Psoas muscle (tissue), 8 donors: Measurements from ENCODE around the gene SEC23B. TPM values are rescaled to one million over a fixed set of nuclear protein-coding genes. Genes with fewer than 3 reads are reported as not detected.

Experiments used
- ATAC-seq, 4 donors: fragments of 200-7000 bp; cut with Tn5 transposase; one replicate each; pipeline ENCODE4 v1.9.1; 2020; ENCODE audit warnings: moderate library complexity in 3 of 4, mild to moderate bottlenecking in 2 of 4
- DNase-seq, 2 donors: peaks; one replicate each; pipeline ENCODE4 v3.0.0-alpha.2; 2020
- H3K27ac ChIP-seq: fragments of 200-600 bp; one replicate; pipeline ENCODE4 v1.8.0; 2022
- H3K27me3 ChIP-seq, 3 donors: fragments of 200-600 bp in 1 of 3; one replicate each; pipeline versions ENCODE4 v1.6.1 to v1.8.0; 2013 to 2022; ENCODE audit warnings: low read length in 2 of 3, mild to moderate bottlenecking in 2 of 3, moderate library complexity in 1 of 3; ENCODE audit not compliant: insufficient read depth in 3 of 3
- H3K36me3 ChIP-seq, 2 donors: fragments of 200-600 bp in 1 of 2; one replicate each; pipeline versions ENCODE4 v1.6.1 to v1.8.0; 2013 to 2022; ENCODE audit warnings: low read depth in 1 of 2, mild to moderate bottlenecking in 1 of 2, moderate library complexity in 1 of 2; ENCODE audit not compliant: insufficient read depth in 1 of 2
- H3K4me1 ChIP-seq: fragments of 200-600 bp; one replicate; pipeline ENCODE4 v1.8.0; 2022
- H3K4me3 ChIP-seq: fragments of 200-600 bp; one replicate; pipeline ENCODE4 v1.8.0; 2022; ENCODE audit warnings: mild to moderate bottlenecking
- H3K9me3 ChIP-seq: fragments of 200-600 bp; one replicate; pipeline ENCODE4 v1.8.0; 2022
- WGBS, 3 donors: extraction: QIAGEN DNeasy Blood & Tissue Kit; methylation state at CpG; one replicate each; pipeline versions ENCODE4 v1.1.6 to v1.1.7; 2013; 5-methylcytosine and 5-hydroxymethylcytosine counted together
- intact Hi-C, 2 donors: fragments of 100-400 bp; cut with DNase I; formaldehyde crosslinking; loops; one replicate each; pipeline versions ENCODE4 v1.11.0 to v1.14.2; 2022
- long read RNA-seq, 2 donors: library from polyadenylated mRNA; unstranded; transcript quantifications; one replicate each; pipeline ENCODE4 v2.0.0, GENCODE V29; 2021
- polyA plus RNA-seq, 3 donors: library from polyadenylated mRNA; stranded (reverse); fragments of 200-250 nt; gene quantifications; one replicate each; pipeline ENCODE4 v1.2.3, GENCODE V29; 2013
- total RNA-seq, 4 donors: library from RNA; stranded (reverse); fragmentation: NEBNext Ultra II Directional in 2 of 4; extraction: Animal tissue kit (Norgen Biotek cat#: 25700) in 2 of 4; gene quantifications; one replicate each; pipeline versions ENCODE4 v1.2.1 to v1.2.4, GENCODE V29; 2021 to 2023
- TF ChIP-seq, protein P1 (sequence below): fragments of 200-600 bp; IDR thresholded peaks from one replicate; pipeline ENCODE4 v1.8.0; 2022; ENCODE audit warnings: antibody characterized with exemption
- donor health status: healthy with polysubstance abuse.
- donor health status: DM: no; HTN: no; CAD: no; lungs with moderate emphysema.
- donor health status: Bipolar disorder and iron deficiency.
- donor health status: healthy.
- donor health status: DM: yes; HTN: yes; CAD: no.
- donor health status: DM: no; HTN: no; CAD: no.
- donor health status: DM: no; HTN: no; CAD: no.
- donor health status: DM: yes; HTN: yes; CAD: no.

Gene SEC23B
- total RNA-seq, result 1 to 10 TPM; 6.1 to 9.5 (median 7.8) TPM
- polyA plus RNA-seq, result 10 to 100 TPM in 1 of 3 donors, 1 to 10 TPM in 2; 3.1 to 14.0 (median 7.9) TPM
- long read RNA-seq, donor 1, partial matches to known transcripts, result 0 of 4 reads
- long read RNA-seq, donor 1, other reads (novel, unspliced or antisense), result 1 of 4 reads
- long read RNA-seq, donor 2, transcript SEC23B-202 (20 exons, 3,464 nt), result major isoform, 5 of 14 reads
- long read RNA-seq, donor 2, partial matches to known transcripts, result 5 of 14 reads
- long read RNA-seq, donor 2, other reads (novel, unspliced or antisense), result 0 of 14 reads

DNA sequence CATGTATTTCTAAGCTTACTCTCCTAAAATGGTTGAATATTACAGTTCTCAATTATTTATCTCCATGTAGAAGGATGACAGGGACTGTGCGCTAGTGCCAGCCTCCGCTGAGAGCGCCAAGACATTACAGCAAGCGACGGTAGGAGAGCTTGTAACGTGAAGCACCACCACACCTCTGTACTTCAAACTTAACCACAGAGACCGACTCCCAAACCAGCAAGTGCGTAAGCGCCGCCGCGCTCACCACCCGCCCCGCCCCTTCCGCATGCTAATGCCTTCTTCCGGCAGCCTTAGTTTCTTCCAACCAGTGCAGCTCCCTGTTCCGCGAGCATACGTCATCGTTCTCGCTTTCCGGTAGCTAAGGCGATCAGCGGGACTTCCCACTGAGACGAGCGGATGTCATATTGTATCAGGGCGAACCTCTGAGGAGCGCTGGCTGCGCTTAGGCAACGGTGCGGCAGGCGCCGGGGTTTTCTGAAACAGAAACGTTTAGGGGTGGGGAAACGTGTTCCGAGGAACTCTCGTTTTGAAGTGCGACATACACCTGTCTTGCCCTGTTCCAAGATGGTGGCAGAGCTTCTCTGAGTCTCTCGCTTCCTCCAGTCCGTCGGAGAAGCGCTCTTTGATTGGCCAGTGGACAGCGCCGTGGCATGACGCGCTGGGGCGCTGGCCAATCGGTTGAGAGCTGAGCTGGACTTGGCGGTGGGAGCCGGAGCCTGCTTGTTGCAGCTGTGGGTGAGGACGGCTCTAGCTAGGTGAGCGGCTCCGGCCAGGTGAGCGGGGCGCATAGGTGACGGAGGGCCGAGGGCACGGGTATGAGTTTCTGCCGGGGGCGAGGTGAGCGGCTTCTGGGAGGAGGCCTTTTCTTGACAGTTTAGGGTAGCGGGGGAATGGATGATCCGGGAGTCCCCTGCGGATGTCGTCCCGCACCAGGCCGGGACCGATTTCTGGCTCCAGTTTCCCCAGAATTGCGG, at the start of gene SEC23B:
Gene SEC23B (plus strand): TSS at position 723 of the 974 bp plus-strand sequence. CDS start 2,896 bp downstream, outside the sequence.
- Histone ChIP-seq H3K36me3 (peaks cover 0 to 32% of the 10 kb centered on the region in 2 donors), H3K27me3 (no peaks in the 10 kb centered on the region), H3K27ac (peak within 1 kb of the TSS; percentile 98), H3K4me3 (peak within 1 kb of the TSS; percentile 95), H3K4me1 (peaks cover 11% of the 10 kb centered on the region), H3K9me3 (no peaks in the 10 kb centered on the region)
- DNase-seq, result peak; percentile 97
- intact Hi-C loops, result loop anchor here in 1 of 2 donors (5.0 kb wide), 1 partner anchor 60 kb away; the partner anchor contains the start of gene SMIM26
- TF ChIP-seq, protein P1, sequence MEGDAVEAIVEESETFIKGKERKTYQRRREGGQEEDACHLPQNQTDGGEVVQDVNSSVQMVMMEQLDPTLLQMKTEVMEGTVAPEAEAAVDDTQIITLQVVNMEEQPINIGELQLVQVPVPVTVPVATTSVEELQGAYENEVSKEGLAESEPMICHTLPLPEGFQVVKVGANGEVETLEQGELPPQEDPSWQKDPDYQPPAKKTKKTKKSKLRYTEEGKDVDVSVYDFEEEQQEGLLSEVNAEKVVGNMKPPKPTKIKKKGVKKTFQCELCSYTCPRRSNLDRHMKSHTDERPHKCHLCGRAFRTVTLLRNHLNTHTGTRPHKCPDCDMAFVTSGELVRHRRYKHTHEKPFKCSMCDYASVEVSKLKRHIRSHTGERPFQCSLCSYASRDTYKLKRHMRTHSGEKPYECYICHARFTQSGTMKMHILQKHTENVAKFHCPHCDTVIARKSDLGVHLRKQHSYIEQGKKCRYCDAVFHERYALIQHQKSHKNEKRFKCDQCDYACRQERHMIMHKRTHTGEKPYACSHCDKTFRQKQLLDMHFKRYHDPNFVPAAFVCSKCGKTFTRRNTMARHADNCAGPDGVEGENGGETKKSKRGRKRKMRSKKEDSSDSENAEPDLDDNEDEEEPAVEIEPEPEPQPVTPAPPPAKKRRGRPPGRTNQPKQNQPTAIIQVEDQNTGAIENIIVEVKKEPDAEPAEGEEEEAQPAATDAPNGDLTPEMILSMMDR, result no peak
- 0% methylated on average over 68 to 69 of the region's 69 CpGs for WGBS, 3 donors
- ATAC-seq, result peak; percentile 98 to 99 (median 98)

- intact Hi-C loops, result loop anchor here (5.0 kb wide), 2 partner anchors 37 to 173 kb away; no protein-coding TSS in a partner anchor
- no peaks in the 10 kb centered on the region for H3K9me3 ChIP-seq
- H3K27ac ChIP-seq, result no peak overlapping the region
- TF ChIP-seq, protein P1, result no peak
- H3K4me1 ChIP-seq, result peaks cover 13% of the 10 kb centered on the region
- DNase-seq, result no peak
- ATAC-seq, result no peak
- peaks cover 4 to 15% of the 10 kb centered on the region in 2 donors for H3K36me3 ChIP-seq
- H3K4me3 ChIP-seq, result no peak overlapping the region
- no peaks in the 10 kb centered on the region for H3K27me3 ChIP-seq
- 63 to 67% (median 66%) methylated on average over 6 of the region's 6 CpGs for WGBS, 3 donors
Measured at GRCh38 chr20:18465536-18466200, 42.1 kb upstream of the SEC23B start.

DNA sequence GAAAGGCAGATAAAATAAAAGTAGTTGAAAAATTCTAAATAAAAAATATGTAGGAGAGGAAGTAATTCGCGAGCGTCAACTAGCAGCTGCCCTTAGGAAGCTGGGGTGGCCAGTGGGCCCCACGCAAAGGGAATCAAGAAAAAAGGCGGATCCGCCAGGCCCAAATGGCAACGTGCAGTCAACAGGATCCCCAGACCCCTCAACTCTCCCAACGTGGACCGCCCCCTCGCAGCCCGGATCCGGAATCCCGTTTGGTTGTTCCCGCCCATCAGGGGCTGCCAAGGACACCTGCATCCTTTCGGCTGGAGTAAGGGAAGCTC, 41.2 kb upstream of the SEC23B start:
- WGBS, 3 donors, result 0 to 1% (median 0%) methylated on average over 15 of the region's 15 CpGs

More for the DNA sequence above, 41.2 kb upstream of the SEC23B start:
- peak overlapping the region; percentile 98 for H3K4me3 ChIP-seq
- intact Hi-C loops, result loop anchor here (5.0 kb wide), 2 partner anchors 36 to 174 kb away; no protein-coding TSS in a partner anchor
- DNase-seq (no peak), ATAC-seq (peak; percentile 36 to 67 (median 50))
- no peaks in the 10 kb centered on the region for H3K27me3 ChIP-seq
- TF ChIP-seq, protein P1, result no peak
- peaks cover 13% of the 10 kb centered on the region for H3K4me1 ChIP-seq
- H3K27ac ChIP-seq, result no peak overlapping the region
- peaks cover 4 to 23% of the 10 kb centered on the region in 2 donors for H3K36me3 ChIP-seq
- H3K9me3 ChIP-seq, result no peaks in the 10 kb centered on the region
